ENCODE data around the gene SEMA5A. TPM values are rescaled to one million over a fixed set of nuclear protein-coding genes. Genes with fewer than 3 reads are reported as not detected.

Gene SEMA5A
- total RNA-seq, 1 donor from 2014 or later = under 0.01 TPM

- DNase-seq (ENCODE audit: low read depth in 2 of 2) = no peak
Observed at GRCh38 chr5:9063615-9064245, 482.1 kb downstream of the SEMA5A start.

DNA sequence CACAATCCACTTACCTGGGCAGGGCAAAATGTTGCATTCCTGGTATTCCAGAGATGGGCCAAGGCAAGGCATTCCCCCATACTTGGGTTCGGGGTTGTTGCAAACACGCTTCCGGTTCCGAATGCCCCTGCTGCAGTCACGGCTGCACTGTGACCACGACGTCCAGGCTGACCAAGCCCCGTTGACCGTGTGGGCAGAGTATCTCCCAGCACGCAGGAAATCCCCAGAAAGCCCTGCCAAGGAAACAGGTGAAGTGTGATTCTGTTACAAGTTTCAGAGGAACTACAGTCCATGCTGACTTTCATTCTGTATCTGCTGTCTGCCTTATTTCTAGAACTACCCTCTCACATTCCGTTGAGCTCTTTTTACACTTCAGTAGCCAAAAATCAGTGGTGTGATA lies 483.0 kb downstream of the SEMA5A start:
- no peak for DNase-seq (ENCODE audit: low read depth in 2 of 2)

DNA sequence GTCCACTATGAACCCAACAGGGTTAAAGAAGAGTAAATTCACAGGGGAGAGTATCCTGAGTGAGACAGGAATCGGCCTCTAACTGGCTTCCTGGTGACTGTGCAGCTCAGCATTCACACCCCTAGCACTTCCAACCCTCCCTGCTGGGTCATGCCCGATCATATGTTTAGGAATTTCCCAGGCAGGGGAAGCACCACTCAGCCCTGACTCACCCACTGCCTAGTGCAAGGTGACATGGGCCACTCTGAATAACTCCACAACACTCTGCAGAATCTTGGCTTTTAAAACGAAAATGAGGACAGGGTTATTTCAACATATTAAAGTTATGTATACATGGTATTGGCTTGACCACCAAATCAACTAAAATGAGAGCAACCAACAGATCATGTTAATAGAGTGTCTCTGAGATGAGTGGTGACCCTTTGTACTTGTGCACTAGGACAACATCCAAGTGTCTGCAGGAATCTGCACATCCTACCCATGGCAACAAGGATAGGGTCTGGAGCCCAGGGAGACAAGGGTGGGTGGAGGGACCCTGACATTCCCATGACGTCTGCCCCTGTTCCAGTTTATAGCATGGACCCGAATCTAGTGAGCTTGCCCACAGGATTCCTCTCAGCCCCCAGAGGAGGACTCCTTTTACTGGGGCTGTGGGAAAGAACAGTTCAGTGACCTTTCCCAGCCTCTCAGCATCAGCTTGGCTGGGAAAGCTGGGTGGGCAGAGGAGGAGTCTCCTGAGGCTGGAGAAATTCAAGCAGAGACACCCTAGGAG lies 485.8 kb downstream of the SEMA5A start:
- DNase-seq (ENCODE audit: low read depth in 2 of 2) = peak; percentile 74 to 95

DNA sequence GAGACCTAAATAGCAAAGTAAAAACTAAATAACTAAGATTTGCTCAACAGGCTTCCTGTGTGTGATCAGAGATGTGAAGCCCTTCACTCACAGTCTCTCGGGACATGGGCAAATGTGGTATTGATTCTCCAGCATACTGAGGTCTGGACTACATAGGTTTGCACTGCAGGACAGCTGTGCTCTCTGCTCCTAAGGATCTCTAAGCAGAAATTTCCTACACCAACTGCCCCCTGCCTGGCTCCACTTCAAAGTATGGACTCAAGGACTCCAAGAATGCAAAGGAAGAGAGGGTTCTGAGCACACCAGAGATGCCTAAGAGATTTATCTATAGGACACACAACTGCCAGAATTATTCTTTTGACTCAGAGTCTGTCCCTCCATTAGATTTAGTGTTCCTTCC lies 487.2 kb downstream of the SEMA5A start:
- DNase-seq (ENCODE audit: low read depth in 2 of 2) = peak in 1 of 2 donors; percentile 5

DNA sequence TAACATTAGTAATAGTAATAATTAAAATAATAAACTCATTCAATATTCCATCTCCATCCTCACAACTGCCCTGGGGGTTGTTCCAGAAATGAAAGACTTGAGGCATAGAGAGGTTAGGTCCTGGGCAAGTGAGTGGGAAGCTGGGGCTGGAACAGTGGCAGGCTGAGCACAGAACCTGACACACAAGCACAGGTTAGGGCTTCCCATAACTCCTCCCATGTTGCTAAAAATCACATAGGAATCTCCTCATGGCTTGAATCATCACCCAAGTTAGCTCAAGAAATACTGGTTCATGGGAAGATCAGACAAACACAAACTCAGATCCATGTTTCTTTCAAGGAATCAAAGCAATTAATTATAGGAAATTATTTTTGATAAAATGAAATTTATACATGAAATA lies 487.7 kb downstream of the SEMA5A start:
- DNase-seq (ENCODE audit: low read depth in 2 of 2) = no peak

DNA sequence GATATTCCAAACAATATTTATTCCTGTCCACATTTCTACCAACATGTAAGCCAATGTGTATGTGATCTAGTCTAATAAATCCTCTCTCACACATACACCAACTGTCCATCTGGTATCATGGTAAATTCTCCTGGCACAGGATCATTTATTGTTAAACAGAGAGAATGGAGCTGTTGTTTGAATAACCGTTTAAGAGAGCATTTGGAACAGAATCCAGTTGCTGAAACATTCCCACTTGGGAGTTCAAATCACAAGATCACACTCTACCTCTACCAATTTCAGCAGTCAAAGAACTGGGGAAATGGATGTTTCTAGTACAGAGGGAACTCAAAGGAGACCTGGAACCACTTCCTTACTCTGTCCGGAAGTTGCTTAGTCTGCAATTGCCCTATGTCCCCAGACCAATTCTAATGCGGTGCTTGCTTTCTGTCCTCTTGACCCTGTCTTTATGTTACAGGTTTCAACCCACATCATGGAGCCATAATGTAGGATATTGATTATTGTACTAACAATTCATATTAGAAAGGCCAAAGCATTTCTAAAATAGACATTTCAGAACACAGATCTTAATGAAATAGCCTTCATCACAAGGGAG lies 488.4 kb downstream of the SEMA5A start:
- DNase-seq (ENCODE audit: low read depth in 2 of 2) = peak; percentile 18 to 42

GRCh38 chr5:9056046-9056445 lies 489.8 kb downstream of the SEMA5A start:
- DNase-seq (ENCODE audit: low read depth in 2 of 2) = peak in 1 of 2 donors; percentile 4

DNA sequence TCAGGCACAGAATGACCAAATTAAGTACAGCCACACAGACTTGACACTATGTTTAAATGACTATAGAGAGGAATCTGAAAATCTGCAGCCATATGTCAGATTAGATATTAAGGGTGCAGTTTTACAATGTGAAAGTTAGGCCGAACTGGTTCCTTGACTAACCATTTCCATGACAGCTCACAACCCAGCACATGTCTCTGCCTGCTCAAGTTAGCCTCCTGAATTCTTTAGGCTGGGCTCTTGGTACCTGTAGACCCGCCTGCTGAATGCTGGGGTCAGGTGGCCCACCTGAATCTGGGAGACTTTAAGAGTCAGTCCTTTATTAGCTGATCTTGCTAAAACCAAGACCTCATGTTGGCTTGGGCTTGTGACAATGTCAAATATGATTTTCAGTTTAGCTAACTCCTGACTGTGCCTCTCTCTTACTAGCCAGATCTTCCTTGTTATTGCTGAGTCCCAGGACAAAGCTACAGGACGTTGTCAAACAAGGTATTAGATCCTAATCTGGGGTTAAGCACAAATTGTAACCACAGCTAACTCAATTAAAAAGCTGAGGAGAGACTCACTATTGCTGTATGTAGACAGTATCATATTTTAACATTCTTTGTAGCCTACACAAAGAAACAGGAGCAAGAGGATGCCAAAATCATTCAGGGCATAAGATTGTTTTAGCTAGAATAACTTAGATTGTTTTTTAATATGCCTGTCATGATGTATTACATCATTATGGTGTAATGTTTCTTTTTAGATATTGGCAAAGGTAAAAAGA lies 490.9 kb downstream of the SEMA5A start:
- no peak for DNase-seq (ENCODE audit: low read depth in 2 of 2)

GRCh38 chr5:9054322-9054721 lies 491.6 kb downstream of the SEMA5A start:
- DNase-seq (ENCODE audit: low read depth in 2 of 2) = no peak

DNA sequence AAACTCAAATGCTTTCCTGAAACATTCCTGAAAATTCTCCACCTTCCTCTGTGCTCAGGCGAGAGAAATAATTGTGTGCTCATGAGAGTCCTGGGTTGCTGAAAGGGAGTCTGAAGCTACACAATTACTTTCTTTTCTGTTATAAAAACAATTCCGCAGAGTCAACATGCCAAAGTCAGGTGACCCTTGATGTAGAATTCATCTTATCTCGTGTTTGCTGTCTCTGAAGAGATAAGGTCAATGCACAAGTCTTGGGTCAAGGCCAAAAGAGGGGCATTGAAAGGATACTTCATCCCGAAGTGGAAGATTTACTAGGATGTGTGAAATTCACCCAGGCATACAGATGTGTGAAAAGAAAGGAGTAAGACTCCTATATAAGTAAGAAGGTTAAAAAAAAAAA lies 493.5 kb downstream of the SEMA5A start:
- DNase-seq (ENCODE audit: low read depth in 2 of 2) = no peak

- no peak for DNase-seq (ENCODE audit: low read depth in 2 of 2)
Observed at GRCh38 chr5:9051779-9052178, 494.1 kb downstream of the SEMA5A start.

- DNase-seq (ENCODE audit: low read depth in 2 of 2) = no peak
Observed at GRCh38 chr5:9047932-9048331, 497.9 kb downstream of the SEMA5A start.

DNA sequence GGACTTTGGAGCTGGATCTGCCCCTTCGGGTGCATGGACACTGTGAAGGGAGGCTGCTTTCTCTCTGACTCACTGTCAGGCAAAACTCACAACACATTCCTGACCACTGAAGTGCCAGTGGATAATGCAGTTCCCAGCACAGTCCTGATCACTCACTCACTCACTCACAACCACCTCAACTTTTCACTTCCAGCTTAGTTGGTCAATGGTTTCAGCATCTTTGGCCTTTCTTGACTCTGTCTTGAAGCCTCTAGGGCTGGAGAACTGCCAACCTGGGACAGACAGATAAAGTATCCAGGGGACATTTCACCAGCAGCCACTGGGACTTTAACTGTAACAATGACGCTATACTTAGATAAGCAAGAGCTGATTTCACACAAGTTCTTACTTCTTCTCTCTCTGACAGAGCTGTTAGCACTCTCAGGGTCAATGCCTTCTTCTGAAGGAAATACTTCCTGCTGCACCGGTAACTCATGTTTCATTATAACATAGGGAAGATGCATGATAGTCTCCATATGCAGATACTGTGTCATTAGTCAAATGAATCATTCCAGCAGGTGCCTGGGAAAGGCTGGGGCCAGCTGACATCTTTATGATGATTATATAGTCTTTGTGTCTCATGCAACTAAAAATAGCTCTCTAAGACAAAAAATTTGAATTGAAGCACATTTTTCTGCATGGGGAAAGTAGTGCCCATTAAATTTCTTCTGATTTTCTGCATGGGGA lies 499.0 kb downstream of the SEMA5A start:
- peak in 1 of 2 donors; percentile 87 for DNase-seq (ENCODE audit: low read depth in 2 of 2)

DNA sequence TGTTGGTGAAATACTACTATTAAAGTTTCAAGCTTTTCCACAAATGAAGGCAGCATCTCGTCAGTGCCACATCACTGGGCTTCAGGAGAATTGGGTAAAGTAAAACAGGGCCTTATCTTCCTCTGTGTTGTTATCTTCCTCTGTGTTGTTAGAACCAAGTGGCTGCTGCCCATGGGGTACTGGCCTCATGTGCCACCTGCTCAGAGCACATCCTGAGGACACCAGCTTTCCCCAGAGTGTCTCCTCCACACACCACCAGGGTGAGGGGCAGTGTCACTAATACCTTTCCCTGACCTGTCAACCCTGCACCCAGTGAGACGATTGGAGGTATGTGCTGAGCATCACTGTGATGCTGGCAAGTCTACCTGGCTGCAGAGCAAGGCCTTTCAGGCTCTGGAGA lies 499.9 kb downstream of the SEMA5A start:
- DNase-seq (ENCODE audit: low read depth in 2 of 2) = no peak

DNA sequence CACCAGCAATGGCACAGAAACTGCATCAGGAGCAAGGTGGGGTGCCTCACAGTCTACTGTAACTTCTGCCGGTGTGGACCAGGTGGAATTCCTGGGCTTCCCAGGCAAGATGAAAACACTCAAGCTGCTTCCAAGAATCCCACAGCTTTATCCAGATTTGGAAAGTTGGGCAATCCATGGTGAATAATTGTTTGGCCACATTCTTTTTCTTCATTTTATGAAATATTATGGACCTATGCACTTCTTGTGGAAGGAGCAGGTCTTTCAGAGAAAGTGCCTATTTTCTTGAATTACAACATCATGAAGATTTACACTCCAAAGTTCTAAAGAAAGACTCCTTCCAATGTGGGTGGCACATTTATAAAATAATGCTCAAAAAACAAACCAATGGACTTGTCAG lies 503.6 kb downstream of the SEMA5A start:
- no peak for DNase-seq (ENCODE audit: low read depth in 2 of 2)

GRCh38 chr5:9040475-9040874 lies 505.4 kb downstream of the SEMA5A start:
- DNase-seq (ENCODE audit: low read depth in 2 of 2) = no peak

DNA sequence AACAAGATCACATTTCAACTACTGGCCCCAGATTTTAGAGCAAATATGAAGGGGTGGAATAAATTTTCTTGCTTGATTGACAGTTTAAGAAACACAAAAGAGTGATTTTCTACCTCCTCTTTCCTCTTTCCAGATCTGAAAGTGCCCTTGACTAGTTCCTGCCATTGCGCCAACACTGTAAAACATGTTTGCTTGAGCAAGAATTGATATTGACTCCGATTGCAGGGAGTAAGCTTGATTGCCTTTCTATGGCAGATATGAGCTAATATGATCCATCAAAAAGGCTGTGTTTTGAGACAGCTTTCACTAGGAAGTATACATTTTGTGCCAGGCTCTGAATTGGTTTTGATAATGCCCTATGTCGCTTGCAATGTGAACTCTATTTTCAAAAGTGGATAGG lies 508.8 kb downstream of the SEMA5A start:
- no peak for DNase-seq (ENCODE audit: low read depth in 2 of 2)

DNA sequence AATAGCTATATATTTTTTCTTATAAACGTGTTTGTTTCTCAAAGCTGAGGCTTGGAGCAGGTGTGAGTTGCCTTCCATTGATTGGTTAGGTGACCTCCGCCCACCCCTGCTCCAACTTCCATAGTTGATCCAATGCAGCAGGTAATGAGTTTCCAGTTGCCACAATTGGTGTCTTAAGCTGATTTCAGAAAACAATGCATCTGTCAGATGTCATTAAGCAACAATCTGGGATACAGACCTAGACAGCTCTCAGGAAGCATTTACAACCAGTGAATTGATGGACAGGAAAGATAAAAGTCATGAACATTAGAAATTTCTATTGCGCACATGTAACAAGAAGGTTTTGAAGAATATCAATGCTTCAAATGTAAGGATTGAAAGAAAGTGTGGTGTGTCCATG lies 510.5 kb downstream of the SEMA5A start:
- DNase-seq (ENCODE audit: low read depth in 2 of 2) = peak in 1 of 2 donors; percentile 59

DNA sequence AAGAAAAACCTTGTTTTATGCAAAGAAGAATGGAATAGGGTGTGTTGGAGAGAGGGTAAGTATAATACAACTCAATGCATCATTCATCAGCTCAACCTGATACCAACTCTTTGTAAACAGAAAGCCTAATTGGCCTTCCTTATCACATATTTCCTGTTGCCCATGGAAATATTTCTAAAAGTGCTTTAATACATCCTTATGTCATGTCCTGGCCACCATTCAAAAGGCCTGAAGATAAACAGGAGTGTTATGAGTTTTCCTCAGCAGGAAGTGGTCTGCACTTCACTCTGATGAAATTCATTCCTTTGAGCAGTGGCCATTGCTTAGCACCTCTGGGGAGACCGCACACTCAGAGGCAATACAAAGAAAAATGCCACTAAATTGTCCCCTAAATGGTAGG lies 511.2 kb downstream of the SEMA5A start:
- peak; percentile 38 to 82 for DNase-seq (ENCODE audit: low read depth in 2 of 2)

DNA sequence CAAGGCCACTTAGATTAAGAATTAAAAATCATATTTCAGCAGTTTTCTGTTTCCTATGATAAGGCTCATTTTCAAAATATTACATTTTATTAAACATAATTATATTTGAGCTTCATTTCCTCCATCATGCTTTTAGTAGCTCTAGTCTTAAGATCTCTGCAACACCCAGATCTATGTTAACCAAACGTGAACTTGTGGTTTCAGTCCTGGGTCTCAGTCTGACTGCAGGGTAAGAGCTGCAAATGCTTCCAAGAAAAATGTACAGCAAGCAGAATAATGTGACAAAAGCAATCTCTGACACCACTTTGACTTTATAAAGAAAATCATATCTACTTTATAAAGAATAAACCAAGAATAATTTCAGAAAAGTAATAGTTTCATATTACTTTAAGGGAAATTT lies 512.4 kb downstream of the SEMA5A start:
- DNase-seq (ENCODE audit: low read depth in 2 of 2) = no peak

DNA sequence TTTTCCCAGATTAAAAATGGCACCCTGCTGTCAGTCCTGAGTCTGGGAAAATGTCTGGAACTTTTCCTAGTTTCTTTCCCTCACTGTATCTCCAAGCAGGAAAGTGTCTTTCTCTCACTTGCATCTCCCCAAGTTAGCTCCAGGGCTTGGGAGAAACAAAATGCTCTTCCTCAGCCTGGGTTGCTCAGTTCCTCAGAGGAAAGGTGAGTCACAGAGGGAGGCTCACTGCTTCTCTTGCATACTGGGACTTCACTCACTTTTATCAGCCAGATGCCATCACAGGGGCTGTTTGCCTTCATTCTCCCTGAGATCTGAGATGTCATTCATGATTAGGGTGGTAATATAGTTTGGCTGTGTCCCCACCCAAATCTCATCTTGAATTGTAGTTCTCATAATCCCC lies 519.9 kb downstream of the SEMA5A start:
- peak in 1 of 2 donors; percentile 50 for DNase-seq (ENCODE audit: low read depth in 2 of 2)
